GM19455 (cell line): Measurements from ENCODE around the gene DUSP23.

ENCODE experiments used
- ATAC-seq: cut with Tn5 transposase; IDR thresholded peaks from one replicate; pipeline ENCODE4 v1.9.1; 2021; ENCODE audit not compliant: unreplicated experiment

The DUSP23 gene

DNA sequence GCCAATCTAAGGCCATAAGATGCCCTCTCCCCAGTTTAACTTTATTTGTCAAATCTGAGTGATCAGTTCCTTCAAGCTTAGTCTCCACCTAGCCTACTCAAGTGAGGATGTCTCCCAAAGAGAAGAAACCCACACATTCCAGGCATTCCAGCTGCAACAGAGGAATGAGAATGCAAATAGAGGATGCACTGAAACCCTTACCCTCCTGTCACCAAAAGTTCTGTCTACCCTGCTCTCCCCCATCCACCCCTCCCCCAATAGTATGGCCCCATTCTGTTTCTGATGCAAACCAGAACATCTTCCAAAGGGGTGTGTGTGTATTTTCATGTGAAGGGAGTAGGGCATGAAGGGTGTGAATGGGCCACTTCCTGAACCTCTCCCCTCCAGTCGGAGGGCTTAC, 3.0 kb downstream of the DUSP23 start:
- ATAC-seq = no peak

DNA sequence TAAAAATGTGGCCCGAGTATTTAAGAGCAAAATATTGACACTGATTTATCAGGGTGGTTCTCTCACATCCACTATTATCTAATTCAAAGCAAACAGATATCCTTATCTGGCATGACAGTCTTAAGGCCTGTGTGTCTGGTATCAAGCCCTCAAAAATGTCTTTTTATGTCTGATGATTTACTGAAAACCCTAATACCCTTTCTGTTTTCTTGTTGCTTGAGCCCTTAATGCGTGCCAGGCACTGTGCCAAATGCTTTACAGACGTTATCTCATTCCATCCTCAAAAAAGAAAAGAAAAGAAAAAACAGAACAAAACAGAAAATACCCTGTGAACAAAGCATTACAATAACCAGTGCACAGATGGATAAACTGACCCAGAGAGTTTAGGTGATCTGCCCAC, 5.7 kb downstream of the DUSP23 start:
- ATAC-seq = no peak

DNA sequence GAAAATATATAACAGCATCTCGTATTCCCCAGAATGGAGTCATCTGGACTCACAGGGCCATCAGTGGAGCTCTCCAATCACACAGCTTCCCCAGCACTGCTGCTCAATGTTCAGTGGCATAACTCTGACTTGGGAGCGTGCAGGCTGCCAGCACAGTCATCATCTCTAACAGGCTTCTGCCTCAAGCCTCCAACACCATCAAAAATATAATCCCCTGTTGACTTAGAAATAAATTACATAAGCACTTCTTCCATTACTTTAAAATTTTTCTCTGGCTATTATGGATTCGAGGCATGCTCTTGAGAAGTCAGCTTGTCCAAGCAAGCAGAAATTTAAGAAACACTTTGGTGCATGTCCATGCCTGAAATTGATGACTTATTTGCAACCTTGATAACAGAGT, 6.2 kb downstream of the DUSP23 start:
- no peak for ATAC-seq

DNA sequence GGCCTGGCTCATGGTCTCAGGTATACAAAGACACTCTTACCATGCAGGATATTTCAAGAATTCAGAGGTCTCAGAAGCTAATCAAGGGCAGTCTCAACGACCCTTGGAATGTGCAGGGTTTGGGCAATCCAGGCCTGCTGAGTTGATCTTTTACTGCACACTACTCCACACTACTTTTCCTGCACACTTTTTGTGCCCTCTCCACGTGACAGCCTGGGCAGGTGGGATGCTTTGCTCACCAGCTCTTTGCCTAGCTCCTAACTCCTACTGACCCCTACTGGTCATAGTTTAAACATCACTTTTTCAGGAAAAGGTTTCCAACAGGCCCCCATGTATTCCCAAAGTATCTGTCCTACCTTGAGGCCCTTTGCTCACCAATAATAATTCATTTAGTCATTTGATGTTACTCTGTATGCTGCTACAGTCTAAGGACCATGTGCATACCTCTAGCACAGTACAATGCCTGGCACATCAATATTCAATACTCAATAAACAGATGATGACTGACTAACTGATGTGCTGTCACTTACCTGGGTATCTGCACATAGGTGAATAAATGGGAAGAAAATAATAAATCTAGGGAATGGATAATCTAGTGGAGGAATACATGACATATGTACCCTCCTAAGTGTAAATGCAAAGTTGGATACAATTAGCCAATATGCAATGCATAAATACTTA, 9.6 kb downstream of the DUSP23 start:
- ATAC-seq = no peak

DNA sequence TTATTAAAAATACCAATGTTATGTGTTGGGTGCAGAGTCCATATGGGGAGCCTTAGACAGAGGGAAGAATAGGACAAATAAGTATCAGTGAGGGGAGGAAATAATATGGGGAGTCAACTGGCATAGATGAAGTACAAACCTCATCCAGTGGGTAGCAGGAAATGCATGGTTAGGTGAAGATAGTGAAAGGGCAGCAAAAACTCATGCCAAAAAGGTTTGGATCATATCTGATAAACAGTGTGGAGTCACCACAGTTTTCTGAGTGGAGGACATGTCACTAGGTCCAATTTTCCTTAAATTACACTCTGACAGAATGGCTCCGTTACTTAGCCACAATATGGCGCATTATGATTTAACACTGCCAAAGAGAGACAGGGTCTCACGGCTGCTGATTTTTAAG, 10.3 kb downstream of the DUSP23 start:
- ATAC-seq = no peak

DNA sequence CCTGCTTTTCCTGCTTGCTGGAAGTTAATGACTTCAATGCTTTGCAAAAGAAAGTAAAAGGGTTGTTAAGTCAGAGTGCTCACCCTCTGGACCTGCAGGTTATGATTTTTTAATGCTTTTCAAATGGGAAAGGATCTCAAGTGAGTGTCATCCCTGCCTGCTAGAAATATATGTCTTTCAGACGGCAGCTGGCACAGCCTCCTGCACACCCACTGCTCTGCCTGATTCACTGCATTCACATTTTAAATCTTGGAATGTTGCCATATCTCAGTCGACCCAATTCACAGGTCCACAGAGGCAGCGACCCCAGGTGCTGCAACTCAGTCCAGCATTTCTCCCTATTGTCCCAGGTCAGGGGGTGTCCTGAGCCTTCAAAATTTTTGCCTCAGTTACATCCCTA, 10.7 kb downstream of the DUSP23 start:
- ATAC-seq = no peak

DNA sequence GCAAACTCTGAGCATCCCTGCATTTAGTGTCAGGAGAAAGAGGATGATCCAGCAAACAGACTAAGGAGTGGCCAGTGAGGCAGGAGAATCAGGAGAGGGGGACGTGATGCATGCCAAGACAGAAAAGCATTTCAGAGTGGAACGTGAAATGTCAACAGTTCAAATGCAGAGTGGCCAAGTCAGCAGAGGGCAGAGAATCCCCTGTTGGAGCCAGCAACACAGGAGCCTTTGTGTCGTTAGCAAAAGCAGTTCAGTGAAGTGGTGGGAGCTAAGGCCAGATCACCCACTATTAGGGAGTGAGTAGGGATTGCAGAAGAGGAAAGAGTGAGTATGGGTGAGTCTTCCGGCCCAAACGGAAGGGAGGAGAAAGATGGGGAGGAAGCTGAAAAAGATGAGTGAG, 14.8 kb downstream of the DUSP23 start:
- no peak for ATAC-seq

DNA sequence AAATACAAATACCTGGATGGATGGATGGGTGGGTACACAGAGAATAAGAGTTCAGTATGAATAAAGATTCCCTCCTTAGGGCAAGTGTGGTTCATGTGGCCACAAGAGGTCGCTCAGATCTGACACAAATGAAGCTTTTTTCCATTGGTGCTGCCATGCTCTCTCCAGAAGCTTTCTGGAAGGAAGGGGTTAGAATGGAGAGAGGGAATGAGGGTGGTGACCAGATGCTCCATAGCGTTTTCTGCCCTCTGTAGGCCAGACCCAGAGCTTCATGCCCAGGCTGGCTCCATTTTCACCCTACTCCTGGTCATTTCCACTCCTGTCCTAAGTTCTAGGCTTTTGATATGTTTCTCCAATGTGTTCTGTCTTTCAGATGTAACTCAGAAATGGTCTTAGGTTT, 18.1 kb downstream of the DUSP23 start:
- no peak for ATAC-seq

DNA sequence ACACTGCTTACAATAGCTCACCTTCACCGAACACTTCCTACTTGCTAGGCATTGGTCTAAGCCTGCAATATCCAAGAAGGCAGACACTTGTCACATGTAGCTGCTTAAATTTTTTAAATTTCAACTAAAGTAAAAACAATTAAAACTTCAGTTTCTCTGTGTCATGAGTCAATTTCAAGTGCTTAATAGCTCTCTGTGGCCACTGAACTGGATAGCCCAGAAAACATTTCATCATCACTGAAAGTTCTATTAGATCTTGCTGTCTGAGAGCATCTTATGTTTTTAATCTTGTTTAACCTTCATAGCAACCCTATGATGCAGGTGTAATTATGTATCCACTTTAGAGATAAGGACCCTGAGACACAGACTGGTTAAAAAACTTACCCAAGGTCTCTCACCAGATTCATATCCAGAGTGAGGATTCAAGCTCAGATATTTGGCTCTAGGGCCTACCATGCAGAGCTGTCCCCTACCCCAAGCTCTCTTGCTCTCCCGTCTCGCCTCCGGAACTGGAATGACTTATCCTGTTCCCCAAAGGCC, 18.8 kb downstream of the DUSP23 start:
- ATAC-seq = no peak

DNA sequence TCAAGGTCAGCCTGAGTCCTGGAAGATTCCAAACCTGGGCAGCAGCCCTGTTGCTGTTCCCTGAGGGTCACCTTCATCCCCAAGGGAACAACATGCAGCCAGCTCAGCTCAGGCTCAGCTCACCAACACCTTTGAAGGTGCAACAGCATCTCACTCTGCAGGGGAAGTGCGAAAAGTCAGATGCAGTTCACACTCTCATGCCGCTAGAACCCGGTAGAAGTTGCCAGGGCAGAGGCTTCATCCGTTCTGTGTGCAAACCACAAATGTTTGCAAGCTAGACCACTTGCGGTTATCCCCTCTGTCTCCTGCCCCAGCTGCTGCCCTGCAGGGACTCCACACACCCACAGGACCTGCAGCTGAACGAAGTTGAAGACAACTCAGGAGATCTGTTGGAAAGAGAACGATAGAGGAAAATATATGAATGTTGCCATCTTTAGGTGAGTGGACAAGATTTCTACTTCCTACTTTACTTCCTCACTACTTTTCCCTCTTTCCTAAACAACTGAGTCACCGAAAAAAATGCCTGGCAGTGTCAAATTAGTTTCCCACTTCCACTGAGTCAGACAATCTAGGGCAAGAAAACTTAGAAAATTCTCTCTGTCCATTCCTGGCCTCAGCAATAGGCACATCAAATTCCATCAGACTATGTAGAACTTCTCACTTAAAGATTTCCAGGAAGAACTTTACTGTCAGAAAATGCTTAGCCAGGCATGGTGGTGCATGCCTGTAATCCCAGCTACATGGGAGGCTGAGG, 19.6 kb downstream of the DUSP23 start:
- no peak for ATAC-seq

DNA sequence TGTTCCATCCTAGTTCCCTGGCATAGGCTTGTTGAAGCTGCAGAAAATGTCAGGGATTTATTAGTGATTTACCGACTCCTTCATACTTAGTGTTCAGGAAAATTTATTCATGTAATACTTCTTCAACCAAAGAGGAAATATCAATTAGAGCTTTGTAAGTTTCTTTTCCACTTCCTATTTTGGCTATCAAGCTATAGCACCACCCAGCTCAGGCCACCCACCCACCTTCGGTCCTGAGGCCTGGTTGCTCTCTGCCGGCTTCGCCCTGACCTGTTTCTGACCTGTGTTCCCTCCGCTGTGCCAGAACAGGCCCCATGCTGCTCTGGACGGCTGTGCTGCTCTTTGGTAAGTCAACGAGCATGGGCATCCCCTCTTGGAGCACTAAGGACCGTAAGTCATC, 21.3 kb downstream of the DUSP23 start, which contains the start of gene FCRL6:
Gene FCRL6 (plus strand): TSS at position 250 of the 400 bp plus-strand sequence. CDS start 65 bp downstream, at position 315.
- no peak for ATAC-seq

DNA sequence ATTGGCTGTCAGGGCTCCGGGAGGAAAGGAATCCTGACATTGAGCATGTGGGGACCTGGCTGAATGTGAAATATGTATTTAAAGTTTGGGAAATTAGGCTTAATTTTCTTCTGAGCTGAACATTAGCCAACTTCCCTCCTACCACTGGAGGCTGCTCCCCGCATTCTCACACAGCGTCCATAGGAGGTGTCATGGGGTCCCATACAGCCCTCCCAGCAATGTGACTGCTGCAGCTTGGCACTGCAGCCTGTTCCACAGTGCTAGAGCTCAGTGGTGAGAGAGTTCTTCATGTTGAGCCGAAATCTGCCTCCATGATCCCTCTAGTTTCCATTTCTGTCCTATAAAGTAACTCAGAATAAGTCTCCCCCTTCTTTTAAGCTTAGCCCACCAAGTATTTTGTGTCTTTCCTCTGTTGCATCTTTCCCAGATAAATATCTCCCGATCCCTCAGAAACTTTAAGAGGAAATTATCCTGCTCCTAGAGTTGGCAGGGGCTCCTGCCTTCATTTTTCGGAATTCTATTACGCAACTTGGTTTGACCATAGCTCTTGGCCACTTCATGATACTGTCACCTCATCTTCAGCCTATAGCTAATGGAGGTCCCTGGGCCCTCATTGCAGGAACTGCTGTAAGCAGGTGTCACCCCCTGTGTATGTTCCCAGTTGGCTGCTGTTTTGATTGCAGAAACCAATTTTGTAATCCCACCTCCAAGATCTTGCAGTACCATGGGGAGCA, 23.4 kb downstream of the DUSP23 start:
- ATAC-seq = no peak

DNA sequence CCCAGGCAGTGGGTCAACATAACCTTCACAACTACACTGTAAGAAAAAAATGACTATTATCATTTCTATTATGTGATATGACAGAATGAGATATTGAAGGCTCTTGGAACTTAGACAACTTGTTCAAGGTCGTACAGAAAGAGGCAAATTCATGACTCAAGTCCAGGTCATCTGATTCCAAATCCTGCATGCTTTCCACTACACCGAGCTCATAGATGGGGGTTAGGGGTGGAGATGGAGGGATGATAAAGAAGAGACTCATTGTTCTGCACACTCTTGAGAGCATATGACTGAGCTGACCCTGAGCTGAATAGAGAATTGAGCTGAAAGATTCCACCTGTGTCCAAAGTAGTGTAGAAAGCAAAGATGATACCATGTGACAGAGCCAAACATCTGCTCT, 24.2 kb downstream of the DUSP23 start:
- no peak for ATAC-seq

DNA sequence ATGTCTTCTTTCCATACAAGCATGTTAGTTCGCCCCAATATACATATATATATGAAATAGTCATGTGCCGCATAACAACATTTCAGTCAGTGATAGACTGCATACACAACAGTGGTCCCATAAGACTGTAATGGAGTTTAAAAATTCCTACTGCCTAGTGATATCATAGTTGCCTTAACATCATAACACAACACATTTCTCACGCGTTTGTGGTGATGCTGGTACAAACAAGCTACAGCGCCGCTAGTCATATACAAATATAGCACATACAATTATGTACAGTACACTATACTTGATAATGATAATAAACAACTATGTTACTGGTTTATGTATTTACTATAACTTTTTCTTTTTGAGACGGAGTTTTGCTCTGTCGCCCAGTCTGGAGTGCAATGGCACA, 35.2 kb downstream of the DUSP23 start:
- no peak for ATAC-seq

DNA sequence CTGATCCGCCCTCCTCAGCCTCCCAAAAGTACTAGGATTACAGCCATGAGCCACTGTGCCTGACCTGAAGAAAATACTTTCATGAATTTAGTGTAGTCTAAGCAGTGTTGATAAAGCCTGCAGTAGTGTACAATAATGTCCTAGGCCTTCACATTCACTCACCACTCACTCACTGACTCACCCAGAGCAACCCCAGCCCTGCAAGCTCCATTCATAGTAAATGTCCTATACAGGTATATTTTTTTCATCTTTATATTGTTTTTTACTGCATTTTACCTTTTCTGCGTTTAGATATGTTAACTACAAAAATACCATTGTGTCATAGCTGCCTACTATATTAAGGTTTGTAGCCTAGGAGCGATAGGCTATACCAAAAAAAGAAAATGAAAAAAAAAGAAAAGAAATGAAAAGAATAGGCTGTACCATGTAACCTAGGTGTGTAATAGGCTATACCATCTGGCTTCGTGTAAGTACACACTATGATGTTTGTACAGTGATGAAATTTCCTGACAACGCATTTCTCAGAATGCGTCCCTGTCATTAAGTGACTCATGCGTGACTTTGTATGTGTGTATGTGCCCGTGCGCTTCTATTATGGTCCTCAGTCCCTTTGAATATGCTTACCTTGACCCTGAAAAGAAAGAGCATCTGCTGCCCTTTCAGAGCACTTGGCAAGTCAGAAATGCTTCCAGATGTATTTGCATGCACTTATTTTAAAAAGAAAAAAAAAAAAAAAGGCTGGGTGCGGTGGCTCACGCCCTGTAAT, 36.7 kb downstream of the DUSP23 start:
- ATAC-seq = no peak

DNA sequence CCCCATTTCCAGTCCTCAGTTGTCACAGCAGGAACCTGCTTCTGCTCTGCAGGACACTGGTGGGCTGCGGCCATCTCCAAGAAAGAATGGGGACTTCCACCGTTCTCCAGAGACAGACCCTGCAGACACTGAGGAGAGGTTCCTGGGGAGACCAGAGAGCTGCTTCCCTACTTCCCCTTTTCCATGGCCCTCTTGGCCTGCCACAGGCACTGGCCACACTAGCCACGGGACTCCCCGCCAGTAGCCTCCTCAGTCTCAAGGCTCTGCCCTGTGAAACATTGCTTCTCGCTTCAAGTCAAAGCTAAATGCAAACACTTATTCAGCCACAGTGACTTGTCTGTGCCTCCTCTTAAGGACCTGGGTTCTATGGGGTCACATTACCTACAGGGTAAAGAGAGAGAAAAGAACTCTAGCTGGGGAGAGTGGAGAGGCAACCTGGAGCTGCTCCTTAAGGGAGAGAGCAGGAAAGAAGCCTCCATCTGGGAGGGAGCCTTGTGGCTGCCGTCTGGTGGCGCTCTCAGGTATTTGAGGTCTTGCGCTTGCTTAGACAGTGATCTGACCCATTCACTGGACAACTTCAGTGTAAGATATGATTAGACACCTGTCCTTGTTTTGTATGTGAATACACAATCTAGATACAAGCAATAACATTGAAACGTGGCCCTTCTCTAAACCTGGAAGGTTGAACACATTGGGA, 40.6 kb downstream of the DUSP23 start:
- peak; percentile 75 for ATAC-seq

DNA sequence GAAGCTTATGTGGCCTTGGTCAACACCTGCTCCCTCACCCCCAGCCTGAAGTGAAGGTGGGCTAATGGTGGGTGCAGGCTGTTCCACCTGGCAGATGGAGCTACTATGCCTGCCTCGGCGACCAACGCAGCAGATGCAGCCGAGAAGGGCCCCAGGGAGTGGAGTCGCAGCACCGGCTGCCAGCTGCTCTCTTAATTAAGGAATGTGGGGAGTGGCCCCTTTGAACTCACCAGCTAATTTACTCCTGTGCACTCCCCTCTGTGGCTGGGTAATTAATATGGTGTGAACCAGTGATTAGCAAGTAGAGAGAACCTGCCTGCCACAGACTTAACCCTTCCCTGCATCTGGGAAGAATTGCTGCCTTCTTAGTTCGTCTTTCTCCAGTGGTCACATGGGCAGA, 42.6 kb downstream of the DUSP23 start:
- no peak for ATAC-seq

DNA sequence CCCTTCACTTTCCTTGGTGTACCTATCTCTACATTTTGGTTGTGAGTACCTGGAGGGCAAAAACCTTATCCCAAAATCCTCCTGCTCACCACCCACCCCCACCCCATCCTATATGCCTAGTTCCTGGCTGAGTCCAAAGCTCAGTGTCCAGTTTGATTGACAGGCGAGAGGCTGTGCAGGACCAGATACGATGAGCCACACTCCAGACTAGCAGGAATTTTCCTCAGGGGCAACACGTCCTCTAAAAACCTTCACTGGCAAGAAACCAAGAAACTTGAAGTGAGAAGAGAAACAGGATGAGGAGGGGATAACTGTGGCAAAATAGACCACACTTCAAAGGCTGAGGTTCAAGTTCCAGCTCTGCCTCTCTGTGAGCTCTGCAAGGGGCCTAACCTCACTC, 44.8 kb downstream of the DUSP23 start:
- ATAC-seq = no peak

DNA sequence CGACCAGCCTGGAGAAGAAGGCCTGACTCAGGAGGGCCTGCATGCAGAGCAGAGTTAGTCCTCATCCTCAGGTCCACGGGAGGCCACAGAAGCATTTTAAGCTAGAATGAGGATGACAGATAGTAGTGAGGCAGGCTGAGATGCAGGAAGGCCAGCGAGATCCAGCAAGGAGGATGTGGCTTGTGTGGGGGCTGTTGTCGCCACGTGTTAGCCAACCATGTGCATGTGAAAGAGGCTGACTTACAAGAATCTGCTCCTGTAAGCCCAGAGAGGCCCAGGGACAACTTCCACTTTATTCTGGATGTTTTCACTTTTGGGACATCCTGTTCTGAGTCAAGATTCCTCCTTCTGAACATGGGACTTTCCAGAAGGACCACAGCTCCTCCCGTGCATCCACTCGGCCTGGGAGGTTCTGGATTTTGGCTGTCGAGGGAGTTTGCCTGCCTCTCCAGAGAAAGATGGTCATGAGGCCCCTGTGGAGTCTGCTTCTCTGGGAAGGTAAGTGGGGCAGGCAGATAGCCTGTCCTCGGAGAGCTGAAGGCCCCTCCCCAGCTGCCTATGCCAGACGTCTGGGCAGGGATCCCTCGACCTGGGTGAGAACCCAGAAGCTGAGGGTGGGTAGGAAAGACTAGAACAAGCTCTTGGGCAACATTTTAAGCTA, 45.8 kb downstream of the DUSP23 start, which contains the start of gene SLAMF8:
Gene SLAMF8 (plus strand): TSS at position 433 of the 661 bp plus-strand sequence. CDS start 26 bp downstream, at position 459.
- no peak for ATAC-seq

DNA sequence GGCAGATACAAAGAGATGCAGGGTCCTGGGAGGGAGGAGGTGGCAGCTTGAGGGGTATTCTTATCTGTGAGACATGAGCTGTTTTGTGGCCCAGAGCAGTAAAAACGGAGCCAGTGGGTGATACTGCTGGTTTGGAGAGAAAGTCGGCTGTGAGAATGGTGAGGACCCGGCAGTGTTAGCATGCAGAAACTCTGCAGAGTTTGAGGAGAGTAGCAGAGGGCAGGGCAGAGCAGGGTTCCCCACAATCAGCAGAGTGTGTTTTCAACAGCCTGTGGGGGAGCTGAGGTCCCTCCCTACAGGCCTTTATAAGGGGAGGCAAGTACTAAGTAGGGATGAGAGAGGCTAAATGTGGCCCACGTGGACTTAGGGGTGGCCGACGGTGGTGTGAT, 46.3 kb downstream of the DUSP23 start:
- no peak for ATAC-seq
